WTC11 (cell line): Measurements from ENCODE around the gene FBXO9.

Source experiments
- CTCF ChIP-seq: fragments of 200-600 bp; IDR thresholded peaks from 2 replicates; pipeline ENCODE4 v1.8.0; 2022; ENCODE audit warnings: antibody characterized with exemption
- MAX ChIP-seq: sonication (generic); formaldehyde crosslinking; IDR thresholded peaks from 2 replicates; pipeline ENCODE4 v1.8.0; 2022; ENCODE audit warnings: mild to moderate bottlenecking, missing genetic modification reagents
- SP1 ChIP-seq: sonication (generic); formaldehyde crosslinking; conservative IDR thresholded peaks from 2 replicates; pipeline ENCODE4 v1.8.1; 2022; ENCODE audit warnings: missing genetic modification reagents

- TF ChIP-seq CTCF (no peak), MAX (CRISPR knock-in tag) (no peak), SP1 (CRISPR knock-in tag) (no peak)
Observed at GRCh38 chr6:53124131-53124800, 59.1 kb downstream of the FBXO9 start.
